Endothelial cell of umbilical vein (primary cell): ENCODE measurements around the gene KAT2B. TPM values are rescaled to one million over a fixed set of nuclear protein-coding genes. Genes with fewer than 3 reads are reported as not detected.

Source experiments
- BruUV-seq: library from RNA; stranded (reverse); fragments of 400-500 nt; replicated peaks from 2 replicates; lab custom pipeline; 2021; lab: Mats Ljungman, UMichigan
- CTCF ChIA-PET: fragments of 300-600, 350-600 bp; sonication (Branson Sonifier 250); formaldehyde crosslinking; loops from one replicate; lab custom pipeline; 2021; ENCODE audit warnings: antibody characterized with exemption, inconsistent platforms; lab: Charles Lee
- POLR2A ChIA-PET: fragments of 300-600, 350-600 bp; sonication (Branson Sonifier 250); formaldehyde crosslinking; loops from one replicate; lab custom pipeline; 2021; ENCODE audit warnings: antibody characterized with exemption, inconsistent platforms; lab: Charles Lee
- DNase-seq: peaks from one replicate; pipeline ENCODE4 v3.0.0-alpha.2; 2011; ENCODE audit warnings: low read depth, low spot score
- FAIRE-seq: peaks from 2 replicates; lab custom pipeline; 2011; peaks lifted over from hg19 to GRCh38; lab: Jason Lieb, UNC
- H2AFZ ChIP-seq: 2 replicates; pipeline ENCODE4 v1.6.0; 2012; ENCODE audit warnings: low read depth, low read length, control low read depth, inconsistent platforms
- H3K27ac ChIP-seq: 2 replicates; pipeline ENCODE4 v1.5.1; 2011; ENCODE audit warnings: low read depth, mild to moderate bottlenecking, control low read depth, low read length, moderate library complexity; ENCODE audit not compliant: insufficient read depth
- H3K27me3 ChIP-seq, 2 experiments: 2 replicates each; pipeline versions ENCODE4 v1.6.0 to v1.6.1; 2011; ENCODE audit warnings: low read length in 2 of 2, mixed read lengths in 1 of 2; ENCODE audit not compliant: control insufficient read depth in 2 of 2, insufficient read depth in 2 of 2
- H3K36me3 ChIP-seq, 2 experiments: 2 replicates in 1 of 2; 3 replicates in 1 of 2; pipeline ENCODE4 v1.5.1; 2011; ENCODE audit warnings: low read length in 2 of 2, mild to moderate bottlenecking in 1 of 2, moderate library complexity in 1 of 2; ENCODE audit not compliant: control insufficient read depth in 2 of 2, insufficient read depth in 2 of 2; ENCODE audit errors: extremely low read depth in 1 of 2
- H3K4me1 ChIP-seq: 3 replicates; pipeline ENCODE4 v1.5.1; 2011; ENCODE audit warnings: mild to moderate bottlenecking, low read length; ENCODE audit not compliant: control insufficient read depth, insufficient read depth; ENCODE audit errors: extremely low read depth
- H3K4me2 ChIP-seq: 2 replicates; pipeline ENCODE4 v1.6.1; 2011; ENCODE audit warnings: low read length, control low read depth, mixed read lengths; ENCODE audit not compliant: insufficient read depth
- H3K4me3 ChIP-seq, 3 experiments: fragments of 200-600 bp in 1 of 3; sonication (generic), shearing (Covaris generic) in 1 of 3; replicated peaks in 1 of 3; 2 replicates each; pipeline ENCODE4 v1.5.1; 2011 to 2016; ENCODE audit warnings: control low read depth in 3 of 3, low read length in 3 of 3, mild to moderate bottlenecking in 2 of 3, inconsistent platforms in 1 of 3, low read depth in 1 of 3, moderate library complexity in 1 of 3; ENCODE audit not compliant: insufficient read depth in 1 of 3
- H3K79me2 ChIP-seq: 2 replicates; pipeline ENCODE4 v1.6.0; 2012; ENCODE audit warnings: low read length, inconsistent platforms; ENCODE audit not compliant: control insufficient read depth, insufficient read depth
- H3K9ac ChIP-seq: replicated peaks from 2 replicates; pipeline ENCODE3; 2011; ENCODE audit warnings: low read length, control low read depth; ENCODE audit not compliant: insufficient read depth; ENCODE audit errors: extremely low read depth
- H3K9me1 ChIP-seq: replicated peaks from 3 replicates; pipeline ENCODE4 v1.6.0; 2011; ENCODE audit warnings: mild to moderate bottlenecking, low read length; ENCODE audit not compliant: control insufficient read depth, insufficient read depth; ENCODE audit errors: extremely low read depth
- H3K9me3 ChIP-seq: replicated peaks from 2 replicates; pipeline ENCODE4 v1.5.1; 2012; ENCODE audit warnings: low read length, inconsistent platforms; ENCODE audit not compliant: control insufficient read depth, insufficient read depth
- H4K20me1 ChIP-seq: replicated peaks from 2 replicates; pipeline ENCODE3; 2011; ENCODE audit warnings: mild to moderate bottlenecking, low read length; ENCODE audit not compliant: control insufficient read depth, insufficient read depth; ENCODE audit errors: extremely low read depth
- EZH2 ChIP-seq: IDR thresholded peaks from 2 replicates; pipeline ENCODE4 v1.6.1; 2012; ENCODE audit warnings: borderline replicate concordance, low read depth, mild to moderate bottlenecking, moderate library complexity, low read length, inconsistent platforms; ENCODE audit not compliant: severe bottlenecking
- FOS ChIP-seq: IDR thresholded peaks from 2 replicates; pipeline ENCODE4 v1.6.1; 2011; ENCODE audit warnings: mild to moderate bottlenecking, low read length, moderate library complexity, borderline replicate concordance; ENCODE audit not compliant: insufficient read depth
- GATA2 ChIP-seq: IDR thresholded peaks from 2 replicates; pipeline ENCODE4 v1.7.0; 2011; ENCODE audit warnings: low read depth, mild to moderate bottlenecking, moderate library complexity, mixed read lengths, low read length; ENCODE audit not compliant: insufficient read length, insufficient read depth
- JUN ChIP-seq: IDR thresholded peaks from 2 replicates; pipeline ENCODE4 v1.6.1; 2011; ENCODE audit warnings: borderline replicate concordance, low read depth; ENCODE audit not compliant: insufficient read length, insufficient read depth
- MAX ChIP-seq: IDR thresholded peaks from 2 replicates; pipeline ENCODE4 v1.6.1; 2011; ENCODE audit not compliant: insufficient read depth, insufficient read length
- MYC ChIP-seq: IDR thresholded peaks from one replicate; pipeline ENCODE4 v1.6.1; 2011; ENCODE audit warnings: mild to moderate bottlenecking, low read depth, low read length
- POLR2A ChIP-seq: IDR thresholded peaks from 2 replicates; pipeline ENCODE4 v1.6.1; 2012; ENCODE audit warnings: low read depth, mild to moderate bottlenecking, control low read depth, low read length
- POLR2AphosphoS5 ChIP-seq: IDR thresholded peaks from 2 replicates; pipeline ENCODE4 v1.6.1; 2012; ENCODE audit warnings: low read depth, mild to moderate bottlenecking, control low read depth, low read length, moderate library complexity; ENCODE audit not compliant: insufficient read depth
- dilution Hi-C: fragments of 300-500 bp; cut with MboI; formaldehyde crosslinking; loops from one replicate; pipeline ENCODE4 v1.15.0; 2019; ENCODE audit warnings: low sequenced_read_pairs; ENCODE audit not compliant: extremely low pct_ligation_motif_present
- intact Hi-C: fragments of 100-400 bp; cut with micrococcal nuclease; formaldehyde crosslinking; loops from one replicate; pipeline ENCODE4 v1.10.0; 2022
- polyA plus RNA-seq, 4 experiments: library from polyadenylated mRNA; depleted of rRNA in 3 of 4; stranded (reverse) in 3 of 4; unstranded in 1 of 4; fragments of >200 nt; gene quantifications; 2 replicates each; pipeline versions ENCODE4 v1.2.1 to v1.2.3, GENCODE V29; 2011 to 2012; ENCODE audit warnings: missing spikeins in 1 of 4
- total RNA-seq: library from RNA; stranded (reverse); gene quantifications from 2 replicates; pipeline ENCODE4 v1.2.3, GENCODE V29; 2021
- TF ChIP-seq, protein P1 (sequence below), 2 donors: IDR thresholded peaks; 1 replicate in 1 of 2; 2 replicates in 1 of 2; pipeline ENCODE4 v1.5.1; 2011; ENCODE audit warnings: low read length in 2 of 2, mild to moderate bottlenecking in 2 of 2, moderate library complexity in 2 of 2, control low read depth in 1 of 2, inconsistent platforms in 1 of 2, low read depth in 1 of 2; ENCODE audit not compliant: insufficient read depth in 1 of 2; ENCODE audit errors: extremely low read depth in 1 of 2

KAT2B gene
- total and polyA plus RNA-seq, 2 donors (not counting 3 experiments of a cell fraction or from before 2014, with no cell fraction given), result 2.6 to 11.0 TPM

DNA sequence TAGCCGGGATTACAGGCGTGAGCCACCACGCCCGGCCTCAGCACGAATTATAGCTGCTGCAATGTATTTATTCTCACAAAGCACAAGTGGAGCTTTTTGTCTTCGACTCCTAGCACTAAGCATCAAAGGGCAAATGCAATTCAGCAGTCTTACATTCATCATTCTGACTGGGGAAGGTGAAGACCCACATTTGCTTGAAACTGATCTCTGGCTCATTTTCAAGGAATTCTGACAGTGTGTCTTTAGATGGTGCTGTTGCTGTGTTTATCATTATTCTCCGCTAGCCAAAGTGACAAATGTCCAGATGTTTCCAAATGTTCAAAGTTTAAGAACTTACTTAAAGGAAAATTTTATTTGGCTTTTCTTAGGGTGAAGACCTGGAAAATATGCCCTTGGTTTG, 89.9 kb downstream of the KAT2B start:
- intact Hi-C loops (no loop called here), dilution Hi-C loops (no loop called here)
- no peaks in the 10 kb centered on the region for H3K27me3 ChIP-seq
- H3K4me1 ChIP-seq, result no peaks in the 10 kb centered on the region
- H3K79me2 ChIP-seq, result no peaks in the 10 kb centered on the region
- FAIRE-seq (peak; percentile 74), DNase-seq (no peak)
- H3K9me3 ChIP-seq, result no peaks in the 10 kb centered on the region
- H3K9me1 ChIP-seq, result no peaks in the 10 kb centered on the region
- H2AFZ ChIP-seq, result no peak overlapping the region
- CTCF ChIA-PET, result no interaction called here
- BruUV-seq, result no TSS peak
- no peak overlapping the region for H3K9ac ChIP-seq
- no peak overlapping the region for H3K27ac ChIP-seq
- POLR2A ChIA-PET, result no interaction called here
- H3K36me3 ChIP-seq, result no peaks in the 10 kb centered on the region
- no peak overlapping the region for H3K4me2 ChIP-seq
- no peak overlapping the region for H3K4me3 ChIP-seq
- TF ChIP-seq JUN (no peak), MAX (no peak), GATA2 (no peak), POLR2A (no peak), FOS (no peak), EZH2 (no peak), MYC (no peak), POLR2AphosphoS5 (no peak)
- TF ChIP-seq, protein P1, sequence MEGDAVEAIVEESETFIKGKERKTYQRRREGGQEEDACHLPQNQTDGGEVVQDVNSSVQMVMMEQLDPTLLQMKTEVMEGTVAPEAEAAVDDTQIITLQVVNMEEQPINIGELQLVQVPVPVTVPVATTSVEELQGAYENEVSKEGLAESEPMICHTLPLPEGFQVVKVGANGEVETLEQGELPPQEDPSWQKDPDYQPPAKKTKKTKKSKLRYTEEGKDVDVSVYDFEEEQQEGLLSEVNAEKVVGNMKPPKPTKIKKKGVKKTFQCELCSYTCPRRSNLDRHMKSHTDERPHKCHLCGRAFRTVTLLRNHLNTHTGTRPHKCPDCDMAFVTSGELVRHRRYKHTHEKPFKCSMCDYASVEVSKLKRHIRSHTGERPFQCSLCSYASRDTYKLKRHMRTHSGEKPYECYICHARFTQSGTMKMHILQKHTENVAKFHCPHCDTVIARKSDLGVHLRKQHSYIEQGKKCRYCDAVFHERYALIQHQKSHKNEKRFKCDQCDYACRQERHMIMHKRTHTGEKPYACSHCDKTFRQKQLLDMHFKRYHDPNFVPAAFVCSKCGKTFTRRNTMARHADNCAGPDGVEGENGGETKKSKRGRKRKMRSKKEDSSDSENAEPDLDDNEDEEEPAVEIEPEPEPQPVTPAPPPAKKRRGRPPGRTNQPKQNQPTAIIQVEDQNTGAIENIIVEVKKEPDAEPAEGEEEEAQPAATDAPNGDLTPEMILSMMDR (IDR thresholded peaks at IDR 0.05; ENCODE audit: extremely low read depth in 1 of 2, insufficient read depth in 1 of 2, low read depth in 1 of 2, low read length in 2 of 2), result no peak
- no peaks in the 10 kb centered on the region for H4K20me1 ChIP-seq
